H1 (cell line): ENCODE measurements around the gene FNDC10. TPM values are rescaled to one million over a fixed set of nuclear protein-coding genes. Genes with fewer than 3 reads are reported as not detected.

Experiments
- CTCF ChIA-PET: fragments of 300-600 bp; sonication (Branson Sonifier 250); formaldehyde crosslinking; loops from one replicate; lab custom pipeline; 2021; ENCODE audit not compliant: partially characterized antibody; lab: Charles Lee
- POLR2A ChIA-PET: fragments of 300-600 bp; sonication (Branson Sonifier 250); formaldehyde crosslinking; loops from one replicate; lab custom pipeline; 2021; ENCODE audit warnings: inconsistent platforms; ENCODE audit not compliant: partially characterized antibody; lab: Charles Lee
- DNase-seq, 2 experiments: peaks; one replicate each; pipeline versions ENCODE4 v3.0.0 to v3.0.0-alpha.2; 2010 to 2022; ENCODE audit warnings: low spot score in 2 of 2, low read depth in 1 of 2, mixed read lengths in 1 of 2
- FAIRE-seq: peaks from 2 replicates; lab custom pipeline; 2011; peaks lifted over from hg19 to GRCh38; lab: Jason Lieb, UNC
- H2AFZ ChIP-seq: 2 replicates; pipeline ENCODE4 v1.8.1; 2012; ENCODE audit warnings: low read length, inconsistent platforms
- H2AK5ac ChIP-seq: 2 replicates; pipeline ENCODE4 v1.6.1; 2013; ENCODE audit warnings: low read depth, low read length
- H2BK120ac ChIP-seq: replicated peaks from 2 replicates; pipeline ENCODE3; 2013; ENCODE audit warnings: low read depth, low read length, inconsistent platforms
- H2BK12ac ChIP-seq: 2 replicates; pipeline ENCODE4 v1.6.1; 2013; ENCODE audit warnings: low read depth, low read length
- H2BK15ac ChIP-seq: 2 replicates; pipeline ENCODE4 v1.6.1; 2013; ENCODE audit warnings: low read length
- H2BK20ac ChIP-seq: 2 replicates; pipeline ENCODE4 v1.6.1; 2013; ENCODE audit warnings: low read length
- H2BK5ac ChIP-seq: 2 replicates; pipeline ENCODE4 v1.6.1; 2013; ENCODE audit warnings: low read depth, low read length
- H3K14ac ChIP-seq: 2 replicates; pipeline ENCODE4 v1.6.1; 2013; ENCODE audit warnings: inconsistent platforms; ENCODE audit not compliant: insufficient read length
- H3K18ac ChIP-seq: 2 replicates; pipeline ENCODE4 v1.6.1; 2013; ENCODE audit warnings: low read length; ENCODE audit errors: extremely low read depth
- H3K23ac ChIP-seq: 2 replicates; pipeline ENCODE4 v1.6.1; 2013; ENCODE audit warnings: inconsistent platforms; ENCODE audit not compliant: insufficient read length
- H3K23me2 ChIP-seq: 2 replicates; pipeline ENCODE4 v1.6.1; 2013; ENCODE audit warnings: low read depth, low read length
- H3K27ac ChIP-seq: 2 replicates; pipeline ENCODE4 v1.6.1; 2011; ENCODE audit warnings: low read depth, low read length, inconsistent platforms
- H3K27me3 ChIP-seq, 4 experiments: replicated peaks in 1 of 4; 1 replicate in 1 of 4; 2 replicates in 3 of 4; pipeline versions ENCODE4 v1.6.1 to v1.8.1; 2011 to 2013; ENCODE audit warnings: low read length in 3 of 4, mild to moderate bottlenecking in 3 of 4, inconsistent platforms in 2 of 4, mixed read lengths in 2 of 4, moderate library complexity in 1 of 4; ENCODE audit not compliant: control insufficient read depth in 3 of 4, insufficient read depth in 3 of 4; ENCODE audit errors: extremely low read depth in 1 of 4
- H3K36me3 ChIP-seq, 4 experiments: 2 replicates each; pipeline versions ENCODE4 v1.6.1 to v1.8.1; 2011 to 2013; ENCODE audit warnings: mild to moderate bottlenecking in 4 of 4, low read length in 3 of 4, moderate library complexity in 2 of 4, control low read depth in 1 of 4, inconsistent platforms in 1 of 4; ENCODE audit not compliant: insufficient read depth in 4 of 4, control insufficient read depth in 2 of 4
- H3K4ac ChIP-seq: replicated peaks from 2 replicates; pipeline ENCODE3; 2013; ENCODE audit warnings: low read length, low read depth, mixed read lengths, inconsistent platforms; ENCODE audit not compliant: insufficient read length
- H3K4me1 ChIP-seq, 4 experiments: replicated peaks in 1 of 4; 1 replicate in 1 of 4; 2 replicates in 3 of 4; pipeline versions ENCODE4 v1.6.1 to v1.8.1; 2011 to 2013; ENCODE audit warnings: low read length in 3 of 4, inconsistent platforms in 2 of 4, mixed read lengths in 1 of 4; ENCODE audit not compliant: insufficient read depth in 4 of 4, control insufficient read depth in 3 of 4
- H3K4me2 ChIP-seq, 2 experiments: 2 replicates each; pipeline versions ENCODE4 v1.6.1 to v1.8.1; 2011 to 2013; ENCODE audit warnings: low read depth in 2 of 2, low read length in 2 of 2, control low read depth in 1 of 2, inconsistent platforms in 1 of 2, mild to moderate bottlenecking in 1 of 2; ENCODE audit not compliant: insufficient read depth in 1 of 2
- H3K4me3 ChIP-seq, 4 experiments: fragments of 200-600, 300-600 bp in 1 of 4; sonication (generic), shearing (Covaris generic), sonication (Bioruptor Twin) in 1 of 4; 2 replicates each; pipeline versions ENCODE4 v1.5.1 to v1.8.1; 2011 to 2016; ENCODE audit warnings: low read length in 4 of 4, low read depth in 3 of 4, control low read depth in 2 of 4, inconsistent platforms in 2 of 4, mild to moderate bottlenecking in 2 of 4, mixed read lengths in 1 of 4, moderate library complexity in 1 of 4; ENCODE audit not compliant: insufficient read depth in 2 of 4; ENCODE audit errors: extremely low read depth in 1 of 4
- H3K56ac ChIP-seq: replicated peaks from 2 replicates; pipeline ENCODE3; 2013; ENCODE audit warnings: low read depth, mild to moderate bottlenecking, mixed read lengths, low read length, inconsistent platforms; ENCODE audit not compliant: insufficient read length
- H3K79me1 ChIP-seq: 2 replicates; pipeline ENCODE4 v1.6.1; 2013; ENCODE audit warnings: low read depth, low read length, control low read depth
- H3K79me2 ChIP-seq, 2 experiments: 2 replicates each; pipeline versions ENCODE4 v1.6.1 to v1.8.1; 2012 to 2013; ENCODE audit warnings: low read length in 2 of 2, mild to moderate bottlenecking in 2 of 2, inconsistent platforms in 1 of 2; ENCODE audit not compliant: insufficient read depth in 2 of 2, control insufficient read depth in 1 of 2
- H3K9ac ChIP-seq, 4 experiments: replicated peaks in 1 of 4; 1 replicate in 1 of 4; 2 replicates in 3 of 4; pipeline versions ENCODE4 v1.6.1 to v1.8.1; 2011 to 2013; ENCODE audit warnings: low read depth in 3 of 4, low read length in 3 of 4, control low read depth in 2 of 4, mild to moderate bottlenecking in 2 of 4, moderate library complexity in 2 of 4, inconsistent platforms in 1 of 4; ENCODE audit errors: extremely low read depth in 1 of 4
- H3K9me3 ChIP-seq, 2 experiments: 2 replicates each; pipeline versions ENCODE4 v1.6.1 to v1.8.1; 2012 to 2013; ENCODE audit warnings: mild to moderate bottlenecking in 2 of 2, moderate library complexity in 2 of 2, control low read depth in 1 of 2, inconsistent platforms in 1 of 2, low read depth in 1 of 2, low read length in 1 of 2, mixed read lengths in 1 of 2; ENCODE audit not compliant: insufficient read depth in 2 of 2
- H4K20me1 ChIP-seq, 2 experiments: replicated peaks in 1 of 2; 2 replicates each; pipeline versions ENCODE3 to v1.8.1; 2011 to 2013; ENCODE audit warnings: inconsistent platforms in 2 of 2, low read length in 2 of 2, mild to moderate bottlenecking in 1 of 2; ENCODE audit not compliant: insufficient read depth in 2 of 2, control insufficient read depth in 1 of 2
- H4K5ac ChIP-seq: 2 replicates; pipeline ENCODE4 v1.6.1; 2013; ENCODE audit warnings: low read length, low read depth, mixed read lengths, inconsistent platforms; ENCODE audit not compliant: insufficient read length
- H4K8ac ChIP-seq: 2 replicates; pipeline ENCODE4 v1.8.0; 2013; ENCODE audit warnings: mild to moderate bottlenecking, moderate library complexity, low read length, inconsistent platforms; ENCODE audit not compliant: insufficient read depth; ENCODE audit errors: extremely low read depth
- H4K91ac ChIP-seq: replicated peaks from 2 replicates; pipeline ENCODE3; 2013; ENCODE audit warnings: low read length, mixed read lengths, inconsistent platforms; ENCODE audit not compliant: insufficient read length
- ATF2 ChIP-seq: IDR thresholded peaks from 2 replicates; pipeline ENCODE4 v1.6.1; 2012; ENCODE audit warnings: low read length, inconsistent platforms
- ATF3 ChIP-seq: IDR thresholded peaks from 2 replicates; pipeline ENCODE4 v1.6.1; 2011; ENCODE audit warnings: low read depth, mild to moderate bottlenecking, low read length; ENCODE audit not compliant: insufficient read depth
- EGR1 ChIP-seq: IDR thresholded peaks from 2 replicates; pipeline ENCODE4 v1.6.1; 2011; ENCODE audit warnings: low read depth, low read length, borderline replicate concordance
- JUN ChIP-seq: IDR thresholded peaks from 2 replicates; pipeline ENCODE4 v1.6.1; 2011; ENCODE audit warnings: low read depth, mild to moderate bottlenecking, improper control_type of control experiment, low read length
- RBBP5 ChIP-seq: IDR thresholded peaks from 2 replicates; pipeline ENCODE4 v1.7.1; 2012; ENCODE audit warnings: low read depth, mild to moderate bottlenecking, inconsistent platforms, low read length, moderate library complexity, borderline replicate concordance
- SP1 ChIP-seq: IDR thresholded peaks from 2 replicates; pipeline ENCODE4 v1.6.1; 2011; ENCODE audit warnings: low read depth, low read length
- SUZ12 ChIP-seq: fragments of 200-600 bp; sonication (generic); IDR thresholded peaks from 2 replicates; pipeline ENCODE4 v1.6.1; 2012; ENCODE audit warnings: mild to moderate bottlenecking, inconsistent platforms, low read length, moderate library complexity, mixed read lengths
- USF2 ChIP-seq: IDR thresholded peaks from 2 replicates; pipeline ENCODE4 v1.6.1; 2011; ENCODE audit warnings: low read length, improper control_type of control experiment
- ZNF274 ChIP-seq: IDR thresholded peaks from 2 replicates; pipeline ENCODE4 v1.7.0; 2012; ENCODE audit warnings: low read length, borderline replicate concordance; ENCODE audit errors: extremely low read depth
- WGBS, 2 experiments: shearing (Covaris generic) in 1 of 2; methylation state at CpG; one replicate each; pipeline versions ENCODE4 v1.1.6 to v1.1.7; 2013 to 2015; ENCODE audit warnings: low lambda C conversion rate in 2 of 2, mixed read lengths in 2 of 2, inconsistent platforms in 1 of 2, low coverage in 1 of 2, missing lambda C conversion rate in 1 of 2; ENCODE audit not compliant: insufficient replicate concordance in 2 of 2, insufficient coverage in 1 of 2, insufficient read length in 1 of 2; ENCODE audit errors: extremely low coverage in 1 of 2, missing lambda C conversion rate in 1 of 2; 5-methylcytosine and 5-hydroxymethylcytosine counted together
- polyA plus RNA-seq, 7 experiments: library from polyadenylated mRNA; depleted of rRNA in 3 of 7; stranded (reverse) in 5 of 7; unstranded in 2 of 7; fragments of >200 nt in 5 of 7; fragments of 200-250 nt in 2 of 7; gene quantifications; 1 replicate in 5 of 7; 2 replicates in 1 of 7; 4 replicates in 1 of 7; pipeline versions ENCODE4 v1.2.1 to v1.2.3, GENCODE V29; 2011 to 2013; ENCODE audit warnings: missing spikeins in 2 of 7, mixed read lengths in 2 of 7
- total RNA-seq: library from RNA; stranded (reverse); fragmentation: NEBNext Ultra II Directional; extraction: Animal tissue kit (Norgen Biotek cat#: 25700); gene quantifications from 2 replicates; pipeline ENCODE4 v1.2.1, GENCODE V29; 2021

The FNDC10 gene
- total and polyA plus RNA-seq, 2 of the 8 experiments (the other 6 are each of a cell fraction or from before 2014, with no cell fraction given) = 19.0 to 21.8 TPM

- Histone ChIP-seq H2AFZ (no peak overlapping the region), H4K20me1 (no peaks in the 10 kb centered on the region), H2BK120ac (no peak overlapping the region), H2AK5ac (no peak overlapping the region), H4K8ac (no peak overlapping the region), H3K56ac (no peak overlapping the region), H3K4me1 (peaks cover 0 to 2% (median 0%) of the 10 kb centered on the region in 4 experiments; a peak in 1 of 7 replicates), H3K9me3 (no peaks in the 10 kb centered on the region), H3K4ac (no peak overlapping the region), H2BK12ac (no peak overlapping the region), H3K27me3 (no peaks in the 10 kb centered on the region; a peak in 1 of 7 replicates), H3K79me2 (peaks cover 13 to 19% of the 10 kb centered on the region in 2 experiments), H2BK5ac (no peak overlapping the region), H3K18ac (no peak overlapping the region), H2BK20ac (no peak overlapping the region), H4K91ac (no peak overlapping the region), H2BK15ac (no peak overlapping the region), H3K9ac (no peak overlapping the region), H3K23ac (no peak overlapping the region), H3K27ac (no peak overlapping the region), H3K4me3 (no peak overlapping the region), H3K79me1 (no peaks in the 10 kb centered on the region), H3K14ac (no peak overlapping the region), H3K4me2 (no peak overlapping the region), H3K36me3 (peaks cover 0 to 5% (median 0%) of the 10 kb centered on the region in 4 experiments; a peak in 1 of 8 replicates), H3K23me2 (peaks cover 8% of the 10 kb centered on the region; the same call in 1 of the 2 replicates), H4K5ac (no peak overlapping the region)
- DNase-seq (no peak), FAIRE-seq (no peak)
- 72% methylated on average over 10 of the region's 10 CpGs; no CpG with 5 or more reads in 1 of the 2 experiments for WGBS, 2 experiments
- ChIA-PET CTCF (interaction anchor here (0.6 to 2.8 kb wide), 9 partner anchors 9 to 576 kb away, joined by 3 to 15 read pairs (median 4); no protein-coding TSS in a partner anchor), POLR2A (interaction anchor here (0.9 to 2.1 kb wide), 9 partner anchors 9 to 202 kb away, joined by 3 to 10 read pairs (median 5); partner anchors contain the start of gene MIB2)
- TF ChIP-seq ATF2 = no peak
- TF ChIP-seq SP1 = no peak
- no peak for TF ChIP-seq EGR1
- no peak for TF ChIP-seq USF2
- no peak for TF ChIP-seq ZNF274
- no peak for TF ChIP-seq SUZ12
- no peak for TF ChIP-seq JUN
- no peak for TF ChIP-seq ATF3
- no peak for TF ChIP-seq RBBP5
These were observed 22.4 kb downstream of the FNDC10 start for GRCh38 chr1:1577367-1578011.
